HG03103 (cell line): Measurements from ENCODE around the gene ZSCAN21.
A peak's percentile ranks its signal among the peaks of the same experiment; 100 is the strongest.

Experiments used
- ATAC-seq: cut with Tn5 transposase; IDR thresholded peaks from one replicate; pipeline ENCODE4 v1.9.1; 2021; ENCODE audit warnings: low read depth; ENCODE audit not compliant: unreplicated experiment

Gene ZSCAN21

DNA sequence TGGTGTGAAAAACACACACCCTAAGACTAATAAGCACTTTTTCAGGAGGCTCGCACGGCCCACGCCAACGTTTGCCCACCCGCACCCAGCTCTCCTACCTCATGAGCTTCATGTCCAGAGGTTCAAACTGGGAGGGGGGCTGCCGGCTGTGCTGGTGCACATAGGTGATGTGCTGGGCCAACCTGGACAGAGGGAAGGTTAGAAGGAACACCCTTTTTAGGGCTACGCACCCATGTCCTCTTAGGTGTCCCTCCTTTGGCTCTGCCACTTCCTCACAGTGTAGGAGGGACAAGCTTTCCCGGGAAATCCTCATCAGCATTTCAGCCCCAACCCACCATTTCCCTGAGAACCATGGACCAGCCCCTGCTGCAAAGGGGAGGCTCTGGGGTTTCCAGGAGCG is 45.7 kb downstream of the ZSCAN21 start:
- ATAC-seq: no peak

DNA sequence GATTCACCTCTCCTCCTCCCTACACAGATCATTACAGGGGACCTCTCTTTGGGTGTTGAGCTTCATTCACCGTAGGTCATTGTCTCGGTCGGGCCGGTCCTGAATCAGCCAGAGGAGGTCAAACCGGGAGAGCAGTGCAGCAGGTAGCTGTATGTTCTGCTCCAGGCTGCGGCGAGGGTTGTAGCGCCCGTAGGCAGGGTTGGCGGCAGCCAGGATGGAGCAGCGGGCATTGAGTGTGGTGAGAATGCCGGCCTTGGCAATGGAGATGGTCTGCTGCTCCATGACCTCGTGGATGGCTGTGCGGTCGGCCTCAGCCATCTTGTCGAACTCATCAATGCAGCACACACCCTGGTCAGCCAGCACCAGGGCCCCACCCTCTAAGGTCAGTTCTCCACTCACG is 46.1 kb downstream of the ZSCAN21 start:
- ATAC-seq: no peak

GRCh38 chr7:100098913-100099312 is 49.3 kb downstream of the ZSCAN21 start:
- ATAC-seq: no peak

DNA sequence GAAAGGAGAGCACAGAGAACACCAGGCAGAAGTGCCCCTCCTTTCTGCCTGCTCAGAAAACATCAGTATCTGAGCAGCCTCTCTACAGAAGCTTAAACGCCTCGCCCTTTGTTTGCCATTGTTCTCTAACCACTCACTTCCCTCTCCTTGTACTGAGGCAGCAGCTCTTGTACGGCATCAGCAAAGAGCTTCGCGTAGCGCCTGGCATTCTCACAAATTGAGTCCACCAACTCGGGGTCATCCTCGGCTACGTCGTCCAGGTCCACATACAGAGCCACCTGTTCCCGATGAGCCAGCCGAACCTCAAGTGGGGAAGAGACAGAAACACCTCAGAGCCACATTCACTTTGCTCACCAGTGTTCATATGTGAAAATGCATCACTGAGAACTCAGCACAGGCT is 49.9 kb downstream of the ZSCAN21 start:
- no peak for ATAC-seq

DNA sequence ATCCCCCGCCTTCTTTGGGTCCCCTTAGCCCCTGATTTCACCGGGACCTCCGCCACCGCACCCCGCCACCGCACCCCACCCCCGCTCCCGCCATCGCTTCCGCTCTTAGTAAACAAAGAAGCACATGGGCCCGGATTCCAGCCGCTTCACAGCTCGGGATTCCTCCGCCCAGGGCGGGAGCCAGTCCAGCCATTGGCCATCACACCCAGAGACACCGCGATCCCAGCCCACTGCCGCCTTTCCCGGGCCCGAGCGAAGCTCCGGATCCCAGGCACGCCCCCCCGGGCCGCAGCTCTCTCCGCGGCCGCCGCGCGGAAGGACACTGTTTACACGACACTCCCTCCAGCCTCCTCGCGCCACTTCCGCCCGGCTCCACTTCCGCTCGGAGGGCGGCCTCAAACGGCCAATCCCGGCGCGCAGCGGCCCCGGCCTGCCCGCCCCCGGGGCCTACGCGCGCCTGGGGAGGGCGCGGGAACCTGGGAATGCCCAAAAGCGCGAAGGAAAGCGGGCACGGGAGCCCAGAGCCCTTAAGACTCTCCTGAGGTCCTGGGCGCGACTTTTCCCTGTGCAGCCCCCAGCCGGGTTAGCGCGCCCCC is 50.9 kb downstream of the ZSCAN21 start:
- peak; percentile 52 for ATAC-seq

DNA sequence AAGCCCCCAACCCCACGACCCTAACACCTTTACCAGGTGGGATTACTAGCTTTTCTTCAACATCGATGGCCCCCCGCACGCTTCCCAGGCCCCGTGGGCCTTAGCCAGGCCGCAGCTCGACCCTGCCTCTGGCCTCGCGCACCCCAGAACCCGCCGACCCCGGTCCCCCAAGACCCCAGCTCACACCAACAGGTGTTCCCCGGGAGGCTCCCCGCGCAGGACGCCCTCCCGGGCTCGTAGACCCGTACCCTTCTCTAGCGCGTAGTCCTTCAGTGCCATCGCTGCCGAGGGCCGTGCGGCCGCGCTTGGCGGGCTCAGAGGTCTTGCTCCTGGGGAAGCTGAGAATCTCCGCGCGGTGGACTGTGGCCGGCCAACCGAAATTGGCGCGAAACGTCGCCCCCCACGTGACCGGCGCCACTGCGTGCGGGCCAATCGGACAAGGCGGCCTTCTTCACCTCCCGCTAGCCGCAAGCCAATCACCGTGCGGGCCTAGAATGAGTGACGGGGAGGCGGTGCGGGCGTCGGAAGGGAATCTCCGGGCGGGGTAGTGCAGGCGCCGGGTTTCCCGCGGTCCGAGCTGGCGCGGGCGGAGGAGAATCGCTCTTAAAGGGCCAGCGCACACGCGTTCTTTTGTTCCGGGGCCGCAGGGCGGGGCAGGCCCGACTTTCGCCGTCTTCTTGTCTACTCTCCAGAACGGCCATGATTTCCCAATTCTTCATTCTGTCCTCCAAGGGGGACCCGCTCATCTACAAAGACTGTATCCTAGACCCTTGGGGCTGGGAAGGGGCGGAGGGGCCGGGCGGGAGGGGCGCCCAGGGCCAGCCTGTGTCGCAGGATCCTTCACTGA is 51.7 kb downstream of the ZSCAN21 start, which contains the start of the genes AP4M1 and MCM7:
Gene AP4M1 (plus strand): TSS at position 628 of the 847 bp plus-strand sequence. CDS start 72 bp downstream, at position 700.
Gene MCM7 (minus strand): TSS at position 382 of the 847 bp plus-strand sequence. CDS start 103 bp downstream, at position 279.
- peak; percentile 83 for ATAC-seq

GRCh38 chr7:100102950-100103840 is 53.6 kb downstream of the ZSCAN21 start:
- no peak for ATAC-seq

GRCh38 chr7:100105534-100105933 is 56.0 kb downstream of the ZSCAN21 start:
- ATAC-seq: no peak

GRCh38 chr7:100106633-100107032 is 57.1 kb downstream of the ZSCAN21 start:
- no peak for ATAC-seq

DNA sequence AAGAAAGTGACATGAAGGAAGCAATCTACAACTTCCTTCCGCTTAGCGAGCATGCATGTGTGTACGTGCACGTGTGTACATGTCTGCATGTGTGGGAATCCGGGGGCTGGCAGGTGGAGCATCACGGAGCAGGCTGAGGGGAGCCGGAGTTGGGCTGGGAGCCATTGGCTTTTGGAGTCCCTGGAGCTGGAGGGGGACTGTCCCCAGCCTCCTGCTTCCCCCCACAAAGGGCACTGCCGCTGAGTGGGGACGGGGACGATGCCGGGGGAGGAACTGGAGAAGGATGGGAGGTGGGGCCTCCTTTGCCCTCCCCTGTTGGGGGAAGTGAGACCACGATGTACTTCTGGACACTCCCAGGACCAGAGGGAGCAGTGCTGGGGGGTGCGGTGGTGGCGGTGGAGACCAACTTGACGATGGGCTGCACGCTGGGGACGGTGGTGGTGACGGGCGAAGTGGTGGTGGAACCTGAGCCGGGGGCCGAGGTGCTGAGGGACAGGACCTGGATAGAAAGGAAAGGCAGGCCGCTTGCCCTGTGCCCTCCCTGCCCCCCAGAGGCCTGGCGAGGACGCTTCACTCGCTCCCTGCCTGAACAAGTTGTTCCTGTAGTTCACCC is 57.7 kb downstream of the ZSCAN21 start:
- ATAC-seq: no peak

DNA sequence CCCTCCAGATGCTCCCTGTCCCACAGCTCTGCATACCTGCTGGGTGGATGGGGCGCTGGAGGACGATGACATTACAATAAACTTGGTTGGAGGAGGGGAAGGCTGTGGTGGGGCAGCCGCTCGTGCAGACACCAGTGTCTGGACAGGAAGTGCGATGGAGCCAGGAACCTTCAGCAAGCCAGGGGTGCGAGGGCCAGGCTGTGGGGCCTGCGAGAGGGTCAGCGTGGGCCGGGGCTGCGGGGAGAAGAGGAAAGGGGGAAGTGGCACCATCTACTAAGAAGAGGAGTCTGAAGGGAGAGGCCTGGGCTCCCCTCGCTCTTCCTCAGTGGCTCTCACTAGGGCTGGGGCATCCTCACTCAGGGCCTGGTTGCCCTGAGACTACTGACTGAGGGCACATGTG is 58.3 kb downstream of the ZSCAN21 start:
- ATAC-seq: no peak

- ATAC-seq: no peak
Measured at GRCh38 chr7:100109521-100110163, 60.1 kb downstream of the ZSCAN21 start.

DNA sequence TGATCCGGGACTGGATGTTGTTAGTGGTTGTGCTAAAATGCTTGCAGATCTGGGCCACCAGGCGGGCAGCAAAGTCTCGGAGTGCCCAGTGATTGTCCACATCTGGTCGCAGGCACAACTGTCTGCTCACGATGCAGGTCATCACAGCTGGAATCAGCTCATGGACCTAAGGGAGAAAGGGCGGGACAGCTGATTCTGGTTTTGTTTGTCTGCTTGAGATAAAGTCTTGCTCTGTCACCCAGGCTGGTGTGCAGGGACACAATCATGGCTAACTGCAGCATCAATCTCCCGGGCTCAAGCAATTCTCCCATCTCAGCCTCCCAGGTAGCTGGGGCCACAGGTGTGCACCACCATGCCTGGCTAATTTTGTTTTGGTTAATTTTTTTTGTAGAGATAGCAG is 61.6 kb downstream of the ZSCAN21 start:
- ATAC-seq: no peak

GRCh38 chr7:100111914-100112313 is 62.3 kb downstream of the ZSCAN21 start:
- no peak for ATAC-seq
